ENCODE results near the gene MSH3. TPM values are rescaled to one million over a fixed set of nuclear protein-coding genes. Genes with fewer than 3 reads are reported as not detected.

MSH3 gene
- 7.7 and 12.9 TPM in 2 replicates for total RNA-seq (2014; rRNA removed; shearing (Covaris generic))

- H3K36me3 ChIP-seq, result peaks cover 39% of the 10 kb centered on the region
- peak within 1 kb of the TSS; percentile 95 for H3K4me3 ChIP-seq
- peak; percentile 89 for DNase-seq (ENCODE audit: low read depth in 1 of 2, low spot score in 2 of 2)
- H3K27me3 ChIP-seq (replicated peaks), result no peaks in the 10 kb centered on the region
- H3K27ac ChIP-seq, result peak within 1 kb of the TSS; percentile 88
- H3K9me3 ChIP-seq (replicated peaks), result no peaks in the 10 kb centered on the region
- H3K4me1 ChIP-seq (replicated peaks), result peaks cover 20% of the 10 kb centered on the region
These were observed at the start of gene MSH3, which contains the start of gene DHFR for GRCh38 chr5:80654391-80655230. MSH3 (plus strand) TSS chr5:80654652; CDS start chr5:80654728, 76 bp downstream. DHFR (minus strand) TSS chr5:80654983; CDS start chr5:80654489, 494 bp downstream.

- Histone ChIP-seq H3K27ac (no peak overlapping the region), H3K36me3 (no peaks in the 10 kb centered on the region), H3K4me1 (replicated peaks) (no peaks in the 10 kb centered on the region), H3K27me3 (replicated peaks) (no peaks in the 10 kb centered on the region), H3K4me3 (no peak overlapping the region), H3K9me3 (replicated peaks) (no peaks in the 10 kb centered on the region)
- DNase-seq (ENCODE audit: low read depth in 1 of 2, low spot score in 2 of 2), result no peak
These were observed 47.1 kb upstream of the MSH3 start for GRCh38 chr5:80607343-80607742.

GRCh38 chr5:80607832-80608231, 46.6 kb upstream of the MSH3 start:
- Histone ChIP-seq H3K9me3 (replicated peaks) (no peaks in the 10 kb centered on the region), H3K4me1 (replicated peaks) (no peaks in the 10 kb centered on the region), H3K4me3 (no peak overlapping the region), H3K27me3 (replicated peaks) (no peaks in the 10 kb centered on the region), H3K36me3 (no peaks in the 10 kb centered on the region), H3K27ac (no peak overlapping the region)
- no peak for DNase-seq (ENCODE audit: low read depth in 1 of 2, low spot score in 2 of 2)

- no peaks in the 10 kb centered on the region for H3K9me3 ChIP-seq (replicated peaks)
- H3K4me1 ChIP-seq (replicated peaks), result no peaks in the 10 kb centered on the region
- no peak for DNase-seq (ENCODE audit: low read depth in 1 of 2, low spot score in 2 of 2)
- H3K4me3 ChIP-seq, result no peak overlapping the region
- H3K27me3 ChIP-seq (replicated peaks), result no peaks in the 10 kb centered on the region
- H3K36me3 ChIP-seq, result no peaks in the 10 kb centered on the region
- H3K27ac ChIP-seq, result no peak overlapping the region
These were observed 45.7 kb upstream of the MSH3 start for GRCh38 chr5:80608731-80609130.

- Histone ChIP-seq H3K9me3 (replicated peaks) (no peaks in the 10 kb centered on the region), H3K27me3 (replicated peaks) (no peaks in the 10 kb centered on the region)
These were observed 44.8 kb upstream of the MSH3 start for GRCh38 chr5:80609692-80610091.

GRCh38 chr5:80615266-80615914, 39.1 kb upstream of the MSH3 start:
- Histone ChIP-seq H3K9me3 (replicated peaks) (no peaks in the 10 kb centered on the region; the same call in 1 of the 2 replicates), H3K4me1 (replicated peaks) (peaks cover 7% of the 10 kb centered on the region), H3K27ac (no peak overlapping the region), H3K4me3 (no peak overlapping the region), H3K27me3 (replicated peaks) (no peaks in the 10 kb centered on the region), H3K36me3 (no peaks in the 10 kb centered on the region)
- DNase-seq (ENCODE audit: low read depth in 1 of 2, low spot score in 2 of 2), result no peak

More at GRCh38 chr5:80609692-80610091, 44.8 kb upstream of the MSH3 start:
- no peaks in the 10 kb centered on the region for H3K36me3 ChIP-seq
- H3K27ac ChIP-seq, result no peak overlapping the region
- DNase-seq (ENCODE audit: low read depth in 1 of 2, low spot score in 2 of 2), result no peak
- no peak overlapping the region for H3K4me3 ChIP-seq
- no peaks in the 10 kb centered on the region for H3K4me1 ChIP-seq (replicated peaks)

- Histone ChIP-seq H3K9me3 (replicated peaks) (no peaks in the 10 kb centered on the region; the same call in 1 of the 2 replicates), H3K4me1 (replicated peaks) (peaks cover 10% of the 10 kb centered on the region), H3K4me3 (no peak overlapping the region), H3K27ac (no peak overlapping the region), H3K36me3 (no peaks in the 10 kb centered on the region), H3K27me3 (replicated peaks) (no peaks in the 10 kb centered on the region)
- DNase-seq (ENCODE audit: low read depth in 1 of 2, low spot score in 2 of 2), result no peak
These were observed 36.0 kb upstream of the MSH3 start for GRCh38 chr5:80618438-80618837.

GRCh38 chr5:80619086-80619485, 35.4 kb upstream of the MSH3 start:
- Histone ChIP-seq H3K27me3 (replicated peaks) (no peaks in the 10 kb centered on the region), H3K9me3 (replicated peaks) (no peaks in the 10 kb centered on the region; the same call in 1 of the 2 replicates), H3K4me1 (replicated peaks) (peaks cover 10% of the 10 kb centered on the region), H3K36me3 (no peaks in the 10 kb centered on the region), H3K4me3 (no peak overlapping the region), H3K27ac (no peak overlapping the region)
- no peak for DNase-seq (ENCODE audit: low read depth in 1 of 2, low spot score in 2 of 2)

GRCh38 chr5:80620211-80620610, 34.2 kb upstream of the MSH3 start:
- no peaks in the 10 kb centered on the region for H3K27me3 ChIP-seq (replicated peaks)
- H3K9me3 ChIP-seq (replicated peaks), result no peaks in the 10 kb centered on the region; the same call in 1 of the 2 replicates
- no peaks in the 10 kb centered on the region for H3K36me3 ChIP-seq
- H3K4me3 ChIP-seq, result no peak overlapping the region
- peak in 1 of 2 experiments; percentile 25 for DNase-seq (ENCODE audit: low read depth in 1 of 2, low spot score in 2 of 2)
- H3K4me1 ChIP-seq (replicated peaks), result peaks cover 10% of the 10 kb centered on the region
- peak overlapping the region; percentile 26; the same call in 1 of the 2 replicates for H3K27ac ChIP-seq

GRCh38 chr5:80622756-80623155, 31.7 kb upstream of the MSH3 start:
- H3K36me3 ChIP-seq, result peaks cover 6% of the 10 kb centered on the region; the same call in 1 of the 2 replicates
- peaks cover 10% of the 10 kb centered on the region for H3K4me1 ChIP-seq (replicated peaks)
- H3K27ac ChIP-seq, result no peak overlapping the region
- no peaks in the 10 kb centered on the region; the same call in 1 of the 2 replicates for H3K9me3 ChIP-seq (replicated peaks)
- no peak for DNase-seq (ENCODE audit: low read depth in 1 of 2, low spot score in 2 of 2)
- H3K4me3 ChIP-seq, result no peak overlapping the region
- no peaks in the 10 kb centered on the region for H3K27me3 ChIP-seq (replicated peaks)

- no peak overlapping the region for H3K27ac ChIP-seq
- peaks cover 10% of the 10 kb centered on the region for H3K4me1 ChIP-seq (replicated peaks)
- H3K36me3 ChIP-seq, result peaks cover 8% of the 10 kb centered on the region
- DNase-seq (ENCODE audit: low read depth in 1 of 2, low spot score in 2 of 2), result no peak
- H3K4me3 ChIP-seq, result no peak overlapping the region
- no peaks in the 10 kb centered on the region; the same call in 1 of the 2 replicates for H3K9me3 ChIP-seq (replicated peaks)
- H3K27me3 ChIP-seq (replicated peaks), result no peaks in the 10 kb centered on the region
These were observed 30.5 kb upstream of the MSH3 start for GRCh38 chr5:80623999-80624398.

GRCh38 chr5:80625230-80625629, 29.2 kb upstream of the MSH3 start:
- Histone ChIP-seq H3K27me3 (replicated peaks) (no peaks in the 10 kb centered on the region), H3K27ac (no peak overlapping the region), H3K4me3 (no peak overlapping the region), H3K36me3 (peaks cover 19% of the 10 kb centered on the region), H3K9me3 (replicated peaks) (no peaks in the 10 kb centered on the region), H3K4me1 (replicated peaks) (peaks cover 5% of the 10 kb centered on the region)
- no peak for DNase-seq (ENCODE audit: low read depth in 1 of 2, low spot score in 2 of 2)

- H3K27ac ChIP-seq, result no peak overlapping the region
- no peaks in the 10 kb centered on the region for H3K27me3 ChIP-seq (replicated peaks)
- no peak overlapping the region for H3K4me3 ChIP-seq
- H3K9me3 ChIP-seq (replicated peaks), result no peaks in the 10 kb centered on the region
- DNase-seq (ENCODE audit: low read depth in 1 of 2, low spot score in 2 of 2), result no peak
- H3K4me1 ChIP-seq (replicated peaks), result no peaks in the 10 kb centered on the region
- H3K36me3 ChIP-seq, result peaks cover 50% of the 10 kb centered on the region
These were observed 25.2 kb upstream of the MSH3 start for GRCh38 chr5:80629281-80629680.

Data from SJSA1 (cell line).